HG02759 (cell line): ENCODE results near the gene ACTA1.
A peak's percentile ranks its signal among the peaks of the same experiment; 100 is the strongest.
"Not testable (repeated sequence)": the region's sequence is repeated elsewhere in the genome, so short reads cannot be mapped to it uniquely, and the experiment has no call there.

Source experiments
- ATAC-seq: cut with Tn5 transposase; IDR thresholded peaks from one replicate; pipeline ENCODE4 v1.9.1; 2021; ENCODE audit warnings: mild to moderate bottlenecking, moderate library complexity; ENCODE audit not compliant: unreplicated experiment

Gene ACTA1

DNA sequence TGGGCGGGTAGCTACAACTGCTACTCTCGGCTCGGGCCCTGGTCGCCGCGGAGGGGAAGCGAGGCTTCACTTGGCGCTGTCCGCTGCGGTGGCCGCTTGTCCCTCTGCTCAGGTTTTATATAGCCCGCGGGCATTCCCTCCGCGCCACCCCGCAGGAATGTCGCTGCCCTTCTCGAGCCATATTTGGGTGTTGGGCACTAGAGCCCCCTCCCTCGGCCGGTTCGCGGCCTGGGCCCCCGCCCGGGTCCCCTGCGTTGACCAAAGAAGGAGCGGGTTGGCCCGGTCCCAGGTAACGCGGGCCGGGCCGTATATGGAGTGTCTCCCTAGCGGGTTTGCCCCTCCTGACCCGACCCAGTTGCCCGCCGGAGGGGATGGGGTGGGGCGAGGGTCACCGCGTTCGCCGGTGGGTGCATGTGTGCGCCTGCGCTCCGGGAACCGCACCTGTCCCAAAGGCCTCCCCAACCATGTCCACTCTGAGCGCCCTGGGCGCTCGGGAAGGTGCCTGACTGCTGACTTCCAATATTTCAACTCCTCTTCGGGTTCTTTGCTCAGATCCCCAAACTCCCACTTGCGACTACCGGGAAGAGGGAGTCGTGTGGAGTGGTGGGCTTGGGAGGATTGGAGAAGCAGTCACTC is at the start of gene ACTA1:
Gene ACTA1, minus strand, starts transcription at position 90 of the 636 bp plus-strand sequence. CDS start 979 bp downstream, outside the sequence.
- no peak for ATAC-seq

DNA sequence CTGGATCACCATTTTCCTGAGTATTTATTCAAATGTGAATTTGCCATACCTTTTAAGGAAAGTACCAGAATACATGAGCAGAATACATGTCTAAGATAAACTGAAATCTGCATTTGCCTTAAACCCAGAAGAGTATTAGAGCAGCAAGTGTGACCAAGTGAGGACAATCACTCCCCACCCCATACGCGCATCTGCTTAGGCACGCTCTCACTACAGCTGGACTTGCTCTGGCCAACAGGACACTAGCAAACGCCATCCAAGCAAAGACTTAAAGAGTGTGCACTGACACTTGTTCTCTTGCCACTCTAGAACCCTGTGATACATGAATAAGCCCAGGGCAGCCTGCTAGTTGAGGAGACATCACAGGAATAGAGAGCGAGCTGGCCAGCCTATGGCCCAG is 48.6 kb upstream of the ACTA1 start:
- ATAC-seq = no peak

DNA sequence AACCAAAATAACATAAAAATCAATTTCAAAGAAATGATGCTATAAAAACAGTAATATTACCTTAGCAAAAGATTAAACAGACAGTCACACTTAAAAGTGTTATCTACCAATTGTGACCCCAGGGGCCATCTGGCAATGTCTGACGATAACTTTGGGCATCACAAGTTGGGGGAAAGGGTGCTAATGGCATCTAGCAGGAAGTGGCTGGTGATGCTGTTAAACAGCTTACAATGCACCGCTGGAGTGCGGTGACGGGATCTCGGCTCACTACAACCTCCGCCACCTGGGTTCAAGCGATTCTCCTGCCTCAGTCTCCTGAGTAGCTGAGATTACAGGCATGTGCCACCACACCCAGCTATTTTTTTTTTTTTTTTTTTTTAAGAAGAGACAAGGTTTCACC is 46.6 kb upstream of the ACTA1 start:
- peak; percentile 30 for ATAC-seq

DNA sequence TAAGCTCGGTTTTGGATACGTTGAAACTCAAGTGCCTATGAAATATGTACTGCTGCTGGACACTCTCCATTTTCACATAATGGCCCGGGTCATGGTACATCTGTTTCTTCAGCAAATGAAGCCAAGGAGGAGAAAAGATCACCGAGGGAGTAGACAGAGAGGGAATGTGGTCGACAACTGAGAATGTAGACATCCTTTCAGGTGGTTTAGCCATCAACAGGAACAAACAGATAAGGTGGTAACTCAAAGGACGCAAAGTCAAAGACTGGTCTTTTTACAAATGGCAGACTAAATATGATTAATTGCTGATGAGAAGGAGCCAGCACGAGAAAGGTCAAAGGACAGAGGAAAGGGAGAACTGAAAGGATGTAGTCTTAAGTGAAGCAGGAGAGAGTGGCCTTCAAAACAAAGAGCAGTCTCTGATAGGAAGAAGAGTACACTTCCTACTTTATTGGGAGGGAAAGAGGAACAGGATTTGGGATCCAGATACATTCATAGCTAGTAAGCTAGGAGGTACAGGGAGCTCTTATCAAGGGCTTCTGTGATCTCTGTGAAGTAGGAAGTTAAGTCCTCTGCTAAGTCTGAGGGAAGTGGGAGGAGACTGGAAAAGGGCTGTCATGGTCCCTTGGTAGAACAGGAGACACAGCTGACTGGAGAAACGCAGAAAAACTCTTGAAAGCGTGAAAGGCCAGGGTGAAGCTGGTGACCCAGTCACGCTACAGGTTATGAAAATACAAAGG is 45.9 kb upstream of the ACTA1 start:
- ATAC-seq = peak; percentile 74

DNA sequence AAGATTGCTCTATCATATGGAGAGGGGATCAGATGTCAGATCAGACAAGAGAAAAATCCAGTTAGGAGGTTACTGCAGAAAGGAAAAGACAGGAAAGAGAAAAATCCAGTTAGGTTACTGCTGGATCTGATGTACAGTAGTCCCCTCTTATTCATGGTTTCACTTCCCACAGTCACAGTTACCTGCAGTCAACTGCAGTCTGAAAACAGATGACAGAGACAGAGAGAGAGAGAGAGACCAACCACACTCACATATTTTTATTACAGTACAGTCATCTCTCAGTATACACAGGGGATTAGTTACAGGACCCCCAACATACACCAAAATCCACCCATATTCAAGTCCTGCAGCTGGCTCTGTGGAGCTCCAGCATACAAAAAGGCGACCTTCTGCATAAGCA is 45.0 kb upstream of the ACTA1 start:
- peak; percentile 71 for ATAC-seq

DNA sequence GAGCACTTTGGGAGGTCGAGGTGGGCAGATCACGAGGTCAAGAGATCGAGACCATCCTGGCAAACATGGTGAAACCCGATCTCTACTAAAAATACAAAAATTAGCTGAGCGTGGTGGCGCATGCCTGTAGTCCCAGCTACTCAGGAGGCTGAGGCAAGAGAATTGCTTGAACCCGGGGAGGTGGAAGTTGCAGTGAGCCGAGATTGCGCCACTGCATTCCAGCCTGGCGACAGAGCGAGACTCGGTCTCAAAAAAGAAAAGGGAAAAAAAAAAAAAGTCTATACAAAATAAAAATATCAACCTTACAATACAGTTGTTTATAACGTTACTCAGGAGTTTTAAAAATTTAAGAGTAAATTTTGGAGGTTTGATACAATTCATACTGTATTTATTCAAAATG is 42.0 kb upstream of the ACTA1 start:
- ATAC-seq = not testable (repeated sequence)

DNA sequence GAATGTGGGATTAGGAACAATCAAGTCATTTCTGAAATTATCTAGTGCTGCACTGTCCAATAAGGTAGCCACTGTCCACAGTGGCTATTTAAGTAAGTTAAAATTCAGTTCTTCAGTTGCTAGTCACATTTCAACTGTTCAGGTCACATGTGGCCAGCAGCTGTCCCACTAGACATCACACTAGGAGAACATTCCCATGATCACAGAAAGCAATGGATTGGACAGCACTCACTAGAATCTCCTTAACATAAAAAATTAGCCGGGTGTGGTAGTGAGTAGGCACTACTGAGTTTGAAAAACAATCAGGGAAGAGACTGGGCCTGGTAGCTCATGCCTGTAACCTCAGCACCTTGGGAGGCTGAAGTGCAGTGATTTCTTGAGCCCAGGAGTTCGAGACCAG is 40.6 kb upstream of the ACTA1 start:
- ATAC-seq = no peak

DNA sequence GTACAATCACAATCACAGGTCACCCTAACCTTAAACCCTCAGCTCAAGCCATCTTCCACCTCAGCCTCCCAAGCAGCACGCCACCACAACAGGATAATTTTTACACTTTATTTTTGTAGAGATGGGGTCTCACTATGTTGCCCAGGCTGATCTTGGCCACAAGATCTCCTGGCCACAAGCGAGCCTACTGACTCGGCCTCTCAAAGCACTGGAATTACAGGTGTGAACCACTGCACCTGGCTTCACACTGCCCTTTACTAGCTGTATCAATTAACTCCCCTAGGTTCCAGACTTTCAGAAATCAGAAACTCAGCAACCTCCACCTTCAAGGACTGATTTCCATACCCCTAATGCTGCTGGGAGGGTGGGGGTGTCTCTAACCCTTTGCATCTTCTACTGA is 37.3 kb upstream of the ACTA1 start:
- ATAC-seq = no peak

DNA sequence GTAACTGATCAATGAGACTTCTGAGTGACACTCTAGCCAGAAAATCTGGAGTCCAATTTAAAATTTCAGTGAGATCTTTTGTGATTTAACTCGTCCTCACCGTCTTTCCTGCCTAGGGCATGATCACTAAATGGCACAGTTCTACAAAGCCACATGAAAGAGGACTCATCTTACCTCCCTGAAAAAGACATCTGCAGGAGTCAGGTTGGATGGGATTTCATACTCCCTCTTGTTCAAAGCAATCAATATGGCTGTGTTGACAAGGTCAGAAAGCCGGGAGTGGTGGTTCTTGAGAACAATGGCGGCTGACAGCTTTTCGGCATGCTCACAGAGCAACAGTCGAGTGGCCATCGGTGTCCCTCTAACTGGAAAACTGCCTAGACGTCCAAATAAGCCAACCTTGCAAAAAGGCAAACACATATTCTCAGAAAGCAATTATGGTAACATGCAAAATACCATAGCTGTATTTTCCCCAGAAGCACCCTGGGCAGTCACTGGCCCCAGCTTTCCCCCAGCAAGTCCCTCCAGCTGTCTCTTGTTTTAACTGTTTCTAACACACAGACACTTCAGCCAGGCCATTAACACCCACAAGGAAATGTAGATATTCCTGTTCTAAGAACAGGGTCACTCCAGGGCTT is 36.6 kb upstream of the ACTA1 start:
- ATAC-seq = no peak

DNA sequence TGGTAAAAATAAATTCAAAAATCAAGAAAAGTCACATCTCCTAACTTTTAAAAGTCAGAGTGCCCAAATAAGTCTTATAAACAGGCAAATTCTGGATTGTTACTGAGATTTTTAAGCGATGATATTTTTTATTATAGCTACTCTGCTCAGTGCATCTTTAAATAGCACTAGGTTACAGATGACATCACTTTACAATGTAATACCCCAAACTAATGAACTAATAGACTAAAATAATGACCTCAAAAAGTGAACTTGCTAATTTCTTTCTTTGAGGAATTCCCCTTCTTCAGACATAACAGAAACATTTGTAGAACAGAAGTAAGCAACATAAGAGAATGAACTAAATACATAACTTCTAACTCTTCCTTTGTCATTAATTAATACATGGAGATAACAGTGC is 33.0 kb upstream of the ACTA1 start:
- no peak for ATAC-seq

DNA sequence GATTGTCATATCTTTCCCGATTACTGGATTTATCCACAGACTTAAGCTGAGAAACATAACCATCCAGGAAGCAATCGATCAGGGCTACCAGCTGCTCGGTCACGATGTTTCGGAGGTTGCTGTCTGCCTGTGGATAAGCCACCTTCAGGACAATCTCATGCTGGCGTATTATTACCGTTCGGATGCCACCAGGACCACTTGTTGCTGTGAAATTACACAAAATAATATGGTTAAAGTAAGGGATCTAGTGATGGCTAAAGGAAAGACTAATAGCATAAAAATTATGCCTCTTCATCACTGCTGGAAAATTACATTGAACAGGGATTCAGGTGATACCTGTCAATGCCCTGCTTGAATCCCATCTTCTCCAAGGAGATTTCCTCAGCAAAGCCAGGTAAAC is 30.8 kb upstream of the ACTA1 start:
- ATAC-seq = no peak

DNA sequence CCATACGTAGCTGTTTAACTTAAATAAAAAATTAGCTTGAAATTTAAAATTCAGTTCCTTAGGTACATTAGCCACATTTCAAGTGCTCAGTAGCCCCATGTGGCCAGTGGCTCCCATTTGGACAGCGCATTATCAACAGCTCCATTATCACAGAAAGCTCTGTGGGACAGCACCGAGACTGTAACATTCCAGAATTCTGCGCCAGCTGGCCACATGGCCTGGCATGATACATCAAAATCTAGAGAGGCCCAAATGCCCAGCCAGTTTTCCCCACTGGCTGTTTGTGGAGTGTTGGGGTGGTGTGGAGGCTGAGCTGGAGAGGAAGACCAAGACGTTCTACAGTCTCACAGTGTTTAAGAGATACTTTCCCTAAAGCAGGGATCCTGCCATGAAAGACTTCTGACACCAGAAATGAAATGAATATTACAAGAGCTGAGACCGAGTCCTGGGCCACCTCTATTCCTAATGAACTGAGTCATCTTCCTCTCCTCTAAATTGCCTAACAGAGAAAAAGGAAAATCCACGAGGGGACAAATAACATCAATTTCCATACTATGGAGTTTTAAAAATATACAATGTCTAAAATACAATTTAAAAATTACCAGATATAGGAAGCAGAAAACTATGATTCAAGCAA is 27.3 kb upstream of the ACTA1 start:
- no peak for ATAC-seq

DNA sequence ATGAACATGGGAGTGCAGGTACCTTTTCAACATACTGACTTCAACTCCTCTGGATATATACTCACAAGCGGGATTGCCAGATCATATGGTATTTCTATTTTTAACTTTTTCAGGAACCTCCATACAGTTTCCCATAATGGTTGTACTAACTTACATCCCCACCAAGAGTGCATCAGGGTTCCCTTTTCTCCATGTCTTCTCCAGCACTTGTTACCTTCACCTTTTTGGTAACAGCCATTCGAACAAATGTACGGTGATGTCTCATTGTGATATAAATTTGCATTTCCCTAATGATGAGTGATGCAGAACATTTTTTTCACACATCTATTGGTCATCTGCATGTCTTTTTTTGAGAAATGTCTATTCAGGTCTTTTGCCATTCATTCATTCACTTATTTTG is 25.9 kb upstream of the ACTA1 start:
- no peak for ATAC-seq

DNA sequence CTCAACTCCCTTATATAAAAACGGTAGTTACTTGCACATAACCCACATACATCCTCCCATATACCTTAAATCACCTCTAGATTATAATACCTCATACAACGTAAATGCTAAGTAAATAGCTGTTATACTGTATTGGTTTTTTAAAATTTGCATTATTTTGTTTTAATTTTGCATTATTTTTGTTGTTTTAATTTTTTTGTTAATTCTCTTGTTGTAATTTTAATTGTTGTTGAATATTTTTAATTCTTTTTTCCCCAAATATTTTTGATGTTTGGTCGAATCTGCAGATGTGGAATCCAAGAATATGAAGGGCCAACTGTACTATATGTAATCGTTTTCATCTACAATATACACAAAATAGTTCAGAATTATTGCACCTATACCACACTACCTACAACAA is 23.5 kb upstream of the ACTA1 start:
- no peak for ATAC-seq

DNA sequence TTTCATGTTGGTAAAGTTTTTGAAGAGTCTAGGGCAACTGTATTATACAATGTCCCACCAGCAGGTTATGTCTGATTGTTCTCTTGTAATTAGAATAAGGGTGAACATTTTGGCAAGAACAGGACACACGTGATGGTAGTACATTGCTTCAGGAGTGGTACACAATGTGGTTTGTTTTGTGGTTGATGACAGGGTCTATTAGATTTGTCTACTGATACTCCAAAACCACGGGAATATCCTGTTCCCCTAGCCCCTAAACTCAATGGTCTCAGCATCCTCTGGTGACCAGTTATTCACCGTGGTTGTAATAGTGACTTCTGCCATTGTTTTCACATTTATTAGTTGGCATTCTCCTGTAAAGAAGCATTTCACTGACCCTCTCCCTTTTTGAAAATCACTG is 22.1 kb upstream of the ACTA1 start:
- ATAC-seq = no peak

DNA sequence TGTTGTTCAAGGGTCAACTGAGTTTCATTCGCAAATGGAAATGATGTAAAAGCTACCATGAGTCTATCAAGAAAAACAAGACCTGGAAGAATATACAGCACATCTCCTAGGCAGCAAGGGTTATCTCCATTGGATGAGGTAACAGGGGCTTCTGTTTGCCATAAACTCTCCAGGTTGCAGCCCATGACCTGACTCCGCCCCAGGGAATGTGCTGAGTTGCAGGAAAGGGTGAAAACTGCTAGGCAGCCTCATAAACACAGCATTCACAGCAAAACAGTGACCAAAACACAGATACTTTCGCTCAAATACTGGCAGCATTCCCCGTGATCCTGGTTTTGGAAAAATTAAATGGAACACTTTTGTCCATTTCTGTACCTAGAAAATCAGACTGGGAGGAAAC is 20.2 kb upstream of the ACTA1 start:
- no peak for ATAC-seq

DNA sequence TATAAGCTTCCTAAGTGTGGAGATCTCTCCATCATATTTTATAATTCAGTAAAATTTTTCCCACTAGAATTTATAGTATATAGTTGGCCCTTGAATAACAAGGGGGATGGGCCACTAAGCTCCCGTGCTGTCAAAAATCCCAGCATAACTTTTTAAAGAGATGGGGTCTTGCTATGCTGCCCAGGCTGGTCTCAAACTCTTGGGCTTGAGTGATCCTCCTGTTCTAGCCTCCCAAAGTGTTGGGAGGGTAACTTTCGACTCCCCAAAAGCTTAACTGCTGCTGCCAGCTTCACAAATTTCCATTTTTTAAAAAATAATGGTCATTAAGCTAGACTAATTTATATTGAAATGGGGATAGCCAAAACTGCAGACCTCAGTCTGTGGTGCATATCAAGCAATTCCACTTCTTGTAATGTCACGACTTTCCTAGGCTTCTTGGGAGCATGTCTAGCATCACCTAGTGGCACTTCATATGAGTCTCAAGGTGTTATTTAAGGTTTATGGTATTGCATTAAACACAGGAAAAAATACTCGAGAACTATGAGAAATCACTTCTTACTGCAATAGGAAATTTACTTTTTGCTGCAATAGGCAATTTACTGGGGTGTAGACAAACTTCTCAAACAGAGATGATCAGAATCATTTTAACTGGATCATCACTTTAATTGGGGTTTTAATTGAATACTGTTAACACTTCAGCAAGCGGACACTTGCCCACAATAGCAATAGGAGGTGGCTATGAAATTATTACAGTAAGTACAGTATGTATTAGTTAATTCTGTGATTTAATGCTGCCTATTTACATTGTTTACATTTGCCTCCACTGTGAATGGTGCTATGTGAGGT is 19.3 kb upstream of the ACTA1 start:
- no peak for ATAC-seq

DNA sequence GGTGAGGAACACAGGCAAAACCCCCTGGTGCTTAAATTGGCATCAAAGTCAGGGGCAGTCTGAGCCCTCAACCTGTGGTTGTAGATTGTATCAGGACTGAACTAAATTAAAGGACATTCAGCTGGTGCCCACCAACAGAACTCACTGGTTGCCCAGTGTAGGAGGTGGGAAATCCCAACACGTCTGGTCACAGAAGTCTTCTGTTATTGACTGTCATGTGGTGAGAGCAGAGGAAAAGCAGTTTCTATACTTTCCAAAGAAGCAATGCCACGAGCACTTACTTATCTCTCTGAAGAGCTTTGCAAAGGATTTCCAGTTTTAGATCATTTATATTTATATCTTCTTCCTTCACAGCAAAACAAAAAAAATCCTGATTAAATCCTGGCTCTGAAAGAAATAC is 15.0 kb upstream of the ACTA1 start:
- no peak for ATAC-seq

DNA sequence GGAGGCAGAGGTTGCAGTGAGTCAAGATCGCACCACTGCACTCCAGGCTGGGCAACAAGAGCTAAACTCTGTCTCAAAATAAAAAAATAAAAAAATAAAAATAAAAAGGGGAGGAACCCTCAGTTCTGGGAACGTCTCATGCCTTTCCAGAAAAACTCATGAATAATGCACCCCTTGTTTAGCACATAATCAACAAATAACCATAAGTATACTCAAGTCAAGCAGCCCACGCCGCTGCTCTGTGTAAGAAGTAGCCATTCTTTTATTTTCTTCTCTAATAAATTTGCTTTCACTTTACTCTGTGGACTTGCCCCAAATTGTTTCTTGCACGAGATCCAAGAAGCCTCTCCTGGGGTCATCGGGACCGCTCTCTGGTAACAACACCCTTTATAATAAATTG is 14.5 kb upstream of the ACTA1 start:
- ATAC-seq = no peak

DNA sequence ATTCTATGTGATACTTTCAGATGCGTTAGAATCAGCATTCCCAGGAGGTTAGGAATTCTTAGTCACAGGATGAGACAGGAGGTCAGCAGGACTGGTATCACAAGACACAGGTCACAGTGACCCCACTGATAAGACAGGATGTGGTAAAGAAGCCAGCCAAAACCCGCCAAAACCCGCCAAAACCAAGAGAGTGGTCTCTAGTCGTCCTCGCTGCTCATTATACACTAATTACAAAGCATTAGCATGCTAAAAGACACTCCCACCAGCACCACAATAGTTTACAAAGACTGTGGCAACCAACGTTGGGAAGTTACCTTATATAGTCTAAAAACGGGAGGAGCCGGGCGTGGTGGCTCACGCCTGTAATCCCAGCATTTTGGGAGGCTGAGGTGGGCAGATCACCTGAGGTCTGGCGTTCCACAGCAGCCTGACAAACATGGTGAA is 13.9 kb upstream of the ACTA1 start:
- ATAC-seq = no peak

DNA sequence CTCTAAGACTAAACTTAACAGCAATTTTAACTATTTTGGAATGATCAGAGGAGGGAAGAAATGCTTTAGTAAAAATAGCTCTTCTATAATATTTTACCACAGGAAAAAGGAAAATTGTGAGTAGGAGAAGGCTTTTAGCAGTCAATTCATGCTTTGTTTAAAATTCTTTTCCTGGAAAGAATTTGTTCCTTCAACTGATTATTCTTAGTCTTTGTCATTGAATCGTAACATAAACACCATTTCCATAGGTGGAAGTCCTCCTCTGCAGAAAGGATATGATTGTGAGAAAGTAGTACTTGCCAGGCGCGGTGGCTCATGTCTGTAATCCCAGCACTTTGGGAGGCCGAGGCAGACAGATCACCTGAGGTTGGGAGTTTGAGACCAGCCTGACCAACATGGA is 11.9 kb upstream of the ACTA1 start:
- no peak for ATAC-seq
